ENCODE results near the gene ST8SIA2. TPM values are rescaled to one million over a fixed set of nuclear protein-coding genes. Genes with fewer than 3 reads are reported as not detected.
A peak's percentile ranks its signal among the peaks of the same experiment; 100 is the strongest.

The ST8SIA2 gene
- total and polyA plus RNA-seq, 4 donors = not detected

DNA sequence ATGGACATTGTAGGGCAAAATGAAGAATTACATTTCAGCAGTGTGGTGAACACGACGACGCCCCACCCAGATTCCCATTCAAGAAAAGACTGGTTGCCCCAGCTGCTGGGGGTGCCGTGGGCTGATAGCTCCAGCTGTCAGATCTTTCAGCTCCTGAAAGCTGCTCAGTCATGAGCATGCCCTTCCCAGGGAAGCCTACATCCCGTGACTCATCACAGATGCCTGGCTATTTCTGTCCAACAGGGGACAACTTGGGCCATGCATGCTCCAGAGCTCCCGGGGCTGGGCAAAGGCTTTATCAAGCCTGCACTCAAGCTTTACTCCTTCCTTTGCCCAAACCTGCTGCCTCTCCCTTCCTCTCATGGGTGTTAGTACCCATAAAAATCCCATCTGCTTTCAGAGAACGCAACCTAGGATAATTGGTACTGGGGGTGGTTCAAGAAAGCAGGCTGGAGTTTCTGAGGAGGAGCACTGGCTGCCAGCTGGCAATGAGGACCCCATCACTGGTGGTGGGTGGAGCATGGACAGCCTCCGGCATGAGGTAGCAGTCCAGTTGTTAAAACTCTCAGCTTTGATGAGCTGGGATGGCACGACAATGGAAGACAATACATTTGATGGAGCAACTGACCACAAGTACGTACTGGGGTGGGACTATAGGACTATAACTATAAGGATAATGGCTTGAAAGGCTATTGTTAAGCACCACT lies 16.4 kb upstream of the ST8SIA2 start:
- Histone ChIP-seq H3K4me3 (ENCODE audit: low read depth in 1 of 3, low read length in 3 of 3) (no peak overlapping the region), H3K9ac (ENCODE audit: low read depth in 1 of 2, low read length in 2 of 2) (no peak overlapping the region), H3K27me3 (ENCODE audit: control insufficient read depth in 4 of 4, insufficient read depth in 4 of 4, low read length in 3 of 4) (no peaks in the 10 kb centered on the region), H3K4me1 (ENCODE audit: control insufficient read depth in 4 of 4, insufficient read depth in 4 of 4, low read length in 3 of 4) (no peaks in the 10 kb centered on the region), H3K27ac (ENCODE audit: low read depth in 1 of 2, low read length in 2 of 2) (no peak overlapping the region), H3K36me3 (ENCODE audit: control insufficient read depth in 4 of 4, insufficient read depth in 3 of 4, low read depth in 1 of 4, low read length in 3 of 4) (no peaks in the 10 kb centered on the region), H3K9me3 (ENCODE audit: control insufficient read depth in 4 of 4, low read length in 3 of 4) (no peaks in the 10 kb centered on the region)
- no peak for DNase-seq (ENCODE audit: low spot score)
- WGBS = 85% methylated on average over 10 of the region's 10 CpGs
- no peak for TF ChIP-seq FOXA2 (IDR thresholded peaks at IDR 0.05)

DNA sequence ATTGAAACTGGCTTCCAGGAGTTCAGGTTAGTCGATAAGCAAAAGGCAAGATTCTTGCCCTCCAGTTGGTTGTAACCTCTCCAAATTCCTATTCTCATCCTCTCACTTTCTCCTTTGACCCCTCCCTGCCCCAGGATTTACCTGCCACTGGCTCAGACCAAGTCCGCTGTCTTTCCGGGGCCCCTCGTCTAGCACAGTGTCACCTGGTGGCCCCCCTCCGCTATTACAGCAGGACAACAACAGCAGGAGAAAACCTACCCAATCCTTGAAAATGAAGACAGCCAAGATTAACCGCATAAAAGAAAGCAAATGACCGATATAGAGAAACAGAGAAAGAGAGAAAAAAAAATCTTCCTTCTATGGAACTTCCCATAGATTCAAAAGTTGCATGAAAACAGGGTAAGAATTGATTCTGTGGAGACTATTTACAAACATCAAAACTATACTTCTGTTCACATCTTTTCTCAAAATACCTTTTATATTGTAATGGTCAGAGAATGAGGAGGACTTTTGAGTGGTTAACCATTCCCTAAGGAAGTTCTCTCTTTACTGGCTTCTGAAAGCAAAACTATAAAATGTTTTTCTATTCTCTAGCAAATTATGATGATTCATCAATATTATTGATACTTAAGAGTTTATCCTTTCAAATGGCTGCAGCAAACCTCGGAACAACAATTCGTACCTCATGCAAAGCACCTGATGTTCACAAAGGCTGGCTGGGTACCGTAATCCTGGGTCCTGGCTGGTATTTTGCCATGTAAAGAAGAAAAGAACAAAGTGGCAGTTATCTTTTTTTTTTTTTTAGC lies 10.0 kb upstream of the ST8SIA2 start:
- TF ChIP-seq, protein P1, sequence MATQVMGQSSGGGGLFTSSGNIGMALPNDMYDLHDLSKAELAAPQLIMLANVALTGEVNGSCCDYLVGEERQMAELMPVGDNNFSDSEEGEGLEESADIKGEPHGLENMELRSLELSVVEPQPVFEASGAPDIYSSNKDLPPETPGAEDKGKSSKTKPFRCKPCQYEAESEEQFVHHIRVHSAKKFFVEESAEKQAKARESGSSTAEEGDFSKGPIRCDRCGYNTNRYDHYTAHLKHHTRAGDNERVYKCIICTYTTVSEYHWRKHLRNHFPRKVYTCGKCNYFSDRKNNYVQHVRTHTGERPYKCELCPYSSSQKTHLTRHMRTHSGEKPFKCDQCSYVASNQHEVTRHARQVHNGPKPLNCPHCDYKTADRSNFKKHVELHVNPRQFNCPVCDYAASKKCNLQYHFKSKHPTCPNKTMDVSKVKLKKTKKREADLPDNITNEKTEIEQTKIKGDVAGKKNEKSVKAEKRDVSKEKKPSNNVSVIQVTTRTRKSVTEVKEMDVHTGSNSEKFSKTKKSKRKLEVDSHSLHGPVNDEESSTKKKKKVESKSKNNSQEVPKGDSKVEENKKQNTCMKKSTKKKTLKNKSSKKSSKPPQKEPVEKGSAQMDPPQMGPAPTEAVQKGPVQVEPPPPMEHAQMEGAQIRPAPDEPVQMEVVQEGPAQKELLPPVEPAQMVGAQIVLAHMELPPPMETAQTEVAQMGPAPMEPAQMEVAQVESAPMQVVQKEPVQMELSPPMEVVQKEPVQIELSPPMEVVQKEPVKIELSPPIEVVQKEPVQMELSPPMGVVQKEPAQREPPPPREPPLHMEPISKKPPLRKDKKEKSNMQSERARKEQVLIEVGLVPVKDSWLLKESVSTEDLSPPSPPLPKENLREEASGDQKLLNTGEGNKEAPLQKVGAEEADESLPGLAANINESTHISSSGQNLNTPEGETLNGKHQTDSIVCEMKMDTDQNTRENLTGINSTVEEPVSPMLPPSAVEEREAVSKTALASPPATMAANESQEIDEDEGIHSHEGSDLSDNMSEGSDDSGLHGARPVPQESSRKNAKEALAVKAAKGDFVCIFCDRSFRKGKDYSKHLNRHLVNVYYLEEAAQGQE (IDR thresholded peaks at IDR 0.05) = no peak
- TF ChIP-seq RAD21 (IDR thresholded peaks at IDR 0.05) (peak; percentile 47 to 64), FOXA2 (IDR thresholded peaks at IDR 0.05) (no peak)
- TF ChIP-seq, protein P2, sequence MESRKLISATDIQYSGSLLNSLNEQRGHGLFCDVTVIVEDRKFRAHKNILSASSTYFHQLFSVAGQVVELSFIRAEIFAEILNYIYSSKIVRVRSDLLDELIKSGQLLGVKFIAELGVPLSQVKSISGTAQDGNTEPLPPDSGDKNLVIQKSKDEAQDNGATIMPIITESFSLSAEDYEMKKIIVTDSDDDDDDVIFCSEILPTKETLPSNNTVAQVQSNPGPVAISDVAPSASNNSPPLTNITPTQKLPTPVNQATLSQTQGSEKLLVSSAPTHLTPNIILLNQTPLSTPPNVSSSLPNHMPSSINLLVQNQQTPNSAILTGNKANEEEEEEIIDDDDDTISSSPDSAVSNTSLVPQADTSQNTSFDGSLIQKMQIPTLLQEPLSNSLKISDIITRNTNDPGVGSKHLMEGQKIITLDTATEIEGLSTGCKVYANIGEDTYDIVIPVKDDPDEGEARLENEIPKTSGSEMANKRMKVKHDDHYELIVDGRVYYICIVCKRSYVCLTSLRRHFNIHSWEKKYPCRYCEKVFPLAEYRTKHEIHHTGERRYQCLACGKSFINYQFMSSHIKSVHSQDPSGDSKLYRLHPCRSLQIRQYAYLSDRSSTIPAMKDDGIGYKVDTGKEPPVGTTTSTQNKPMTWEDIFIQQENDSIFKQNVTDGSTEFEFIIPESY (IDR thresholded peaks at IDR 0.05) = no peak
- TF ChIP-seq, protein P3, sequence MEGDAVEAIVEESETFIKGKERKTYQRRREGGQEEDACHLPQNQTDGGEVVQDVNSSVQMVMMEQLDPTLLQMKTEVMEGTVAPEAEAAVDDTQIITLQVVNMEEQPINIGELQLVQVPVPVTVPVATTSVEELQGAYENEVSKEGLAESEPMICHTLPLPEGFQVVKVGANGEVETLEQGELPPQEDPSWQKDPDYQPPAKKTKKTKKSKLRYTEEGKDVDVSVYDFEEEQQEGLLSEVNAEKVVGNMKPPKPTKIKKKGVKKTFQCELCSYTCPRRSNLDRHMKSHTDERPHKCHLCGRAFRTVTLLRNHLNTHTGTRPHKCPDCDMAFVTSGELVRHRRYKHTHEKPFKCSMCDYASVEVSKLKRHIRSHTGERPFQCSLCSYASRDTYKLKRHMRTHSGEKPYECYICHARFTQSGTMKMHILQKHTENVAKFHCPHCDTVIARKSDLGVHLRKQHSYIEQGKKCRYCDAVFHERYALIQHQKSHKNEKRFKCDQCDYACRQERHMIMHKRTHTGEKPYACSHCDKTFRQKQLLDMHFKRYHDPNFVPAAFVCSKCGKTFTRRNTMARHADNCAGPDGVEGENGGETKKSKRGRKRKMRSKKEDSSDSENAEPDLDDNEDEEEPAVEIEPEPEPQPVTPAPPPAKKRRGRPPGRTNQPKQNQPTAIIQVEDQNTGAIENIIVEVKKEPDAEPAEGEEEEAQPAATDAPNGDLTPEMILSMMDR (IDR thresholded peaks at IDR 0.05; ENCODE audit: low read depth, low read length, missing input control) = peak; percentile 48
- no peaks in the 10 kb centered on the region for H3K9me3 ChIP-seq (ENCODE audit: control insufficient read depth in 4 of 4, low read length in 3 of 4)
- WGBS = 38% methylated on average over 10 of the region's 10 CpGs
- H3K36me3 ChIP-seq (ENCODE audit: control insufficient read depth in 4 of 4, insufficient read depth in 3 of 4, low read depth in 1 of 4, low read length in 3 of 4) = no peaks in the 10 kb centered on the region
- H3K4me1 ChIP-seq (ENCODE audit: control insufficient read depth in 4 of 4, insufficient read depth in 4 of 4, low read length in 3 of 4) = no peaks in the 10 kb centered on the region
- H3K27ac ChIP-seq (ENCODE audit: low read depth in 1 of 2, low read length in 2 of 2) = no peak overlapping the region
- H3K27me3 ChIP-seq (ENCODE audit: control insufficient read depth in 4 of 4, insufficient read depth in 4 of 4, low read length in 3 of 4) = peaks cover 0 to 4% (median 3%) of the 10 kb centered on the region in 4 donors
- no peak overlapping the region for H3K4me3 ChIP-seq (ENCODE audit: low read depth in 1 of 3, low read length in 3 of 3)
- no peak overlapping the region for H3K9ac ChIP-seq (ENCODE audit: low read depth in 1 of 2, low read length in 2 of 2)
- no peak for DNase-seq (ENCODE audit: low spot score)

DNA sequence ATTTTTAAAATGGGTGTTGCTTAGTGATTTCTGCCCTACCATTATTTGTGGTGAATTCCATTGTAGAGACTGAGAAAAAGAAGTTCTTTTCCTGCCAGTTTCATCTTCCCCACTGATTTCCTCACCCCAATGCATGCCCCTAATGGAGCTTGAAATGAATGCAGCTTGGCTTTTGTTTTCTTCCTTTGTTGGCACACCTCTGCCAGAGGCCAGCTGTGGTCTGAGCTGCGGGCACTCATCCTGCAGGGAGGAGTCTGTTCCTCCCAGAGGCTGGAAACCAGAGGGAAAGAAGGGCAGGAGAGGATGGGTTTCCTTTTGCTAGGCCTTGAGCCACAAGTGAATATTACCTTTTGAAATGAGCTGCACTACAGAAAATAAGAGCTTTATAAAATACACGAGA lies 9.3 kb upstream of the ST8SIA2 start:
- DNase-seq (ENCODE audit: low spot score) = no peak
- no peak overlapping the region for H3K27ac ChIP-seq (ENCODE audit: low read depth in 1 of 2, low read length in 2 of 2)
- no peaks in the 10 kb centered on the region for H3K36me3 ChIP-seq (ENCODE audit: control insufficient read depth in 4 of 4, insufficient read depth in 3 of 4, low read depth in 1 of 4, low read length in 3 of 4)
- no peak for TF ChIP-seq JUND (IDR thresholded peaks at IDR 0.05)
- no peak for TF ChIP-seq EGR1 (IDR thresholded peaks at IDR 0.05; ENCODE audit: low read depth in 2 of 2)
- TF ChIP-seq NR2F2 (IDR thresholded peaks at IDR 0.05) = no peak
- no peak for TF ChIP-seq FOXA1 (IDR thresholded peaks at IDR 0.05)
- TF ChIP-seq HNF4A (conservative IDR thresholded peaks at IDR 0.05) = no peak
- TF ChIP-seq FOXA2 (IDR thresholded peaks at IDR 0.05) = no peak
- TF ChIP-seq TAF1 (conservative IDR thresholded peaks at IDR 0.05) = no peak
- TF ChIP-seq RAD21 (IDR thresholded peaks at IDR 0.05) = no peak
- H3K9ac ChIP-seq (ENCODE audit: low read depth in 1 of 2, low read length in 2 of 2) = no peak overlapping the region
- H3K4me3 ChIP-seq (ENCODE audit: low read depth in 1 of 3, low read length in 3 of 3) = no peak overlapping the region
- H3K27me3 ChIP-seq (ENCODE audit: control insufficient read depth in 4 of 4, insufficient read depth in 4 of 4, low read length in 3 of 4) = peaks cover 0 to 8% (median 3%) of the 10 kb centered on the region in 4 donors
- H3K9me3 ChIP-seq (ENCODE audit: control insufficient read depth in 4 of 4, low read length in 3 of 4) = no peaks in the 10 kb centered on the region
- no peaks in the 10 kb centered on the region for H3K4me1 ChIP-seq (ENCODE audit: control insufficient read depth in 4 of 4, insufficient read depth in 4 of 4, low read length in 3 of 4)
- WGBS = 72% methylated on average over 2 of the region's 2 CpGs
